ENCODE measurements around the gene DIRAS2.

- TF ChIP-seq CTCF (IDR thresholded peaks at IDR 0.05) (no peak), POLR2A (IDR thresholded peaks at IDR 0.05) (no peak), POLR2AphosphoS5 (IDR thresholded peaks at IDR 0.05) (no peak)
Observed at GRCh38 chr9:90632647-90633207, 9.9 kb downstream of the DIRAS2 start.

Measured in prostate gland (tissue), 2 donors.